Panc1 (cell line): ENCODE data around the gene GPR157. TPM values are rescaled to one million over a fixed set of nuclear protein-coding genes. Genes with fewer than 3 reads are reported as not detected.
A peak's percentile ranks its signal among the peaks of the same experiment; 100 is the strongest.

Experiments used
- ATAC-seq: fragments of 200-7000 bp; cut with Tn5 transposase; 2 replicates; pipeline ENCODE4 v1.9.1; 2020; ENCODE audit warnings: mild to moderate bottlenecking, moderate library complexity
- BruUV-seq: library from RNA; stranded (reverse); fragments of 400-500 nt; replicated peaks from 2 replicates; lab custom pipeline; 2021; lab: Mats Ljungman, UMichigan
- CTCF ChIA-PET: fragments of 300-600 bp; sonication (Branson Sonifier 250); formaldehyde crosslinking; loops from one replicate; lab custom pipeline; 2022; ENCODE audit warnings: antibody characterized with exemption; lab: Charles Lee
- POLR2A ChIA-PET: fragments of 300-600 bp; sonication (Branson Sonifier 250); formaldehyde crosslinking; loops from one replicate; lab custom pipeline; 2022; ENCODE audit warnings: antibody characterized with exemption; lab: Charles Lee
- DNase-seq: peaks from one replicate; pipeline ENCODE4 v3.0.0-alpha.2; 2010; ENCODE audit warnings: low read depth, low spot score
- H3K27ac ChIP-seq: 2 replicates; pipeline ENCODE4 v1.5.1; 2011; ENCODE audit warnings: mild to moderate bottlenecking, low read length, inconsistent platforms
- H3K27me3 ChIP-seq: fragments of 200-500 bp; sonication (Bioruptor generic); 2 replicates; pipeline ENCODE4 v1.6.0; 2014; ENCODE audit warnings: low read length, inconsistent platforms; ENCODE audit not compliant: control insufficient read depth, insufficient read depth
- H3K36me3 ChIP-seq: fragments of 200-500 bp; sonication (Bioruptor generic); 2 replicates; pipeline ENCODE4 v1.5.1; 2014; ENCODE audit warnings: inconsistent platforms, mild to moderate bottlenecking, low read length, moderate library complexity; ENCODE audit not compliant: control insufficient read depth, insufficient read depth
- H3K4me1 ChIP-seq: 2 replicates; pipeline ENCODE4 v1.5.1; 2011; ENCODE audit warnings: inconsistent platforms, mild to moderate bottlenecking, low read length, moderate library complexity; ENCODE audit not compliant: control insufficient read depth, insufficient read depth
- H3K4me3 ChIP-seq, 2 experiments: 2 replicates each; pipeline ENCODE4 v1.5.1; 2011 to 2012; ENCODE audit warnings: low read depth in 2 of 2, low read length in 2 of 2, mild to moderate bottlenecking in 2 of 2, inconsistent platforms in 1 of 2, moderate library complexity in 1 of 2
- H3K9me3 ChIP-seq: fragments of 200-500 bp; sonication (Bioruptor generic); 2 replicates; pipeline ENCODE4 v1.5.1; 2014; ENCODE audit warnings: low read depth, mild to moderate bottlenecking, inconsistent platforms, low read length, moderate library complexity; ENCODE audit not compliant: control insufficient read depth, insufficient read depth
- CTCF ChIP-seq: fragments of 450-650 bp; IDR thresholded peaks from 2 replicates; pipeline ENCODE4 v1.5.1; 2017; ENCODE audit warnings: mild to moderate bottlenecking
- POLR2AphosphoS5 ChIP-seq: IDR thresholded peaks from 2 replicates; pipeline ENCODE4 v1.6.1; 2012; ENCODE audit warnings: mild to moderate bottlenecking, low read depth, low read length, moderate library complexity
- REST ChIP-seq, 2 experiments: IDR thresholded peaks; 2 replicates each; pipeline ENCODE4 v1.6.1; 2011 to 2012; ENCODE audit warnings: low read depth in 2 of 2, control low read depth in 1 of 2, low read length in 1 of 2, mild to moderate bottlenecking in 1 of 2, moderate library complexity in 1 of 2; ENCODE audit not compliant: insufficient read depth in 1 of 2
- SIN3A ChIP-seq: IDR thresholded peaks from 2 replicates; pipeline ENCODE4 v1.6.1; 2012; ENCODE audit warnings: low read depth, mild to moderate bottlenecking, low read length, moderate library complexity, borderline replicate concordance; ENCODE audit not compliant: insufficient read depth
- TCF7L2 ChIP-seq: IDR thresholded peaks from 2 replicates; pipeline ENCODE4 v1.6.1; 2011; ENCODE audit warnings: mild to moderate bottlenecking, low read depth, low read length, inconsistent platforms
- in situ Hi-C: cut with HindIII; loops from 2 replicates; pipeline ENCODE4 v1.10.0; 2016; ENCODE audit warnings: low sequenced_read_pairs, low pct_unique_long_range_greater_than_20kb
- intact Hi-C: fragments of 100-400 bp; cut with micrococcal nuclease; formaldehyde crosslinking; loops from one replicate; pipeline ENCODE4 v1.10.0; 2022; ENCODE audit not compliant: unreplicated experiment
- total RNA-seq: library from RNA; stranded (reverse); gene quantifications from one replicate; pipeline ENCODE4 v1.2.1, GENCODE V29; 2021; ENCODE audit not compliant: unreplicated experiment

Gene GPR157
- total RNA-seq, 1 experiment from 2014 or later, result 19.8 TPM

- no peak overlapping the region for H3K4me3 ChIP-seq
- no peaks in the 10 kb centered on the region for H3K27me3 ChIP-seq
- in situ Hi-C loops, result no loop called here
- H3K27ac ChIP-seq, result no peak overlapping the region
- no TSS peak for BruUV-seq
- ATAC-seq (no peak), DNase-seq (no peak)
- TF ChIP-seq CTCF, result no peak
- no peak for TF ChIP-seq SIN3A
- TF ChIP-seq TCF7L2, result no peak
- TF ChIP-seq POLR2AphosphoS5, result no peak
- TF ChIP-seq REST (IDR thresholded peaks at IDR 0.05; ENCODE audit: insufficient read depth in 1 of 2, low read depth in 2 of 2, low read length in 1 of 2), result no peak
- no peaks in the 10 kb centered on the region for H3K9me3 ChIP-seq
- no peaks in the 10 kb centered on the region; the same call in 1 of the 2 replicates for H3K4me1 ChIP-seq
- ChIA-PET CTCF (interaction anchor here (0.7 kb wide), 1 partner anchor 85 kb away, joined by 3 read pairs; no protein-coding TSS in a partner anchor), POLR2A (no interaction called here)
- intact Hi-C loops, result no loop called here
- no peaks in the 10 kb centered on the region for H3K36me3 ChIP-seq
These were observed 48.8 kb downstream of the GPR157 start for GRCh38 chr1:9079988-9080704.

- H3K4me3 ChIP-seq, result no peak overlapping the region
- no peaks in the 10 kb centered on the region for H3K27me3 ChIP-seq
- no peak overlapping the region for H3K27ac ChIP-seq
- H3K4me1 ChIP-seq, result no peaks in the 10 kb centered on the region; the same call in 1 of the 2 replicates
- no peak for DNase-seq
- H3K36me3 ChIP-seq, result no peaks in the 10 kb centered on the region
- BruUV-seq, result no TSS peak
- intact Hi-C loops (no loop called here), in situ Hi-C loops (no loop called here)
- no peaks in the 10 kb centered on the region for H3K9me3 ChIP-seq
- no peak for TF ChIP-seq SIN3A
- TF ChIP-seq CTCF, result no peak
- no peak for TF ChIP-seq TCF7L2
- TF ChIP-seq POLR2AphosphoS5, result no peak
- TF ChIP-seq REST (IDR thresholded peaks at IDR 0.05; ENCODE audit: insufficient read depth in 1 of 2, low read depth in 2 of 2, low read length in 1 of 2), result no peak
- ATAC-seq, result peak; percentile 47; the same call in 1 of the 2 replicates
- ChIA-PET POLR2A (no interaction called here), CTCF (interaction anchor here (0.7 kb wide), 1 partner anchor 87 kb away, joined by 3 read pairs; no protein-coding TSS in a partner anchor)
These were observed 50.0 kb downstream of the GPR157 start for GRCh38 chr1:9078752-9079500.
